HepG2 (cell line): ENCODE data around the gene KIF25.

Experiments
- CTCF ChIP-seq: sonication (generic); formaldehyde crosslinking; IDR thresholded peaks from 2 replicates; pipeline ENCODE4 v1.5.0; 2020; ENCODE audit warnings: mild to moderate bottlenecking, missing genetic modification reagents, moderate library complexity
- IKZF4 ChIP-seq: sonication (generic); formaldehyde crosslinking; IDR thresholded peaks from 2 replicates; pipeline ENCODE4 v1.5.1; 2020; ENCODE audit warnings: borderline replicate concordance, mild to moderate bottlenecking, low read depth, missing genetic modification reagents; ENCODE audit errors: not compliant biosample characterization
- JUND ChIP-seq: sonication (generic); formaldehyde crosslinking; IDR thresholded peaks from 2 replicates; pipeline ENCODE4 v1.8.0; 2022; ENCODE audit warnings: mild to moderate bottlenecking, missing genetic modification reagents
- MYNN ChIP-seq: sonication (generic); formaldehyde crosslinking; IDR thresholded peaks from 2 replicates; pipeline ENCODE4 v1.4.0; 2020; ENCODE audit warnings: mild to moderate bottlenecking, low read depth, missing genetic modification reagents
- SIX1 ChIP-seq: sonication (generic); formaldehyde crosslinking; IDR thresholded peaks from 2 replicates; pipeline ENCODE4 v1.4.0; 2020; ENCODE audit warnings: missing genetic modification reagents, borderline replicate concordance
- SRSF1 ChIP-seq: fragments of 200-400 bp; formaldehyde crosslinking; optimal IDR thresholded peaks from 2 replicates; pipeline ENCODE3; 2017; ENCODE audit warnings: mild to moderate bottlenecking, low read depth, low read length, moderate library complexity
- SRSF9 ChIP-seq: fragments of 200-400 bp; formaldehyde crosslinking; IDR thresholded peaks from 2 replicates; pipeline ENCODE4 v1.6.1; 2018; ENCODE audit warnings: borderline replicate concordance, mild to moderate bottlenecking, low read depth, low read length; ENCODE audit not compliant: insufficient read depth, poor library complexity, severe bottlenecking
- TAF1 ChIP-seq: sonication (generic); formaldehyde crosslinking; IDR thresholded peaks from 2 replicates; pipeline ENCODE4 v1.4.0; 2020; ENCODE audit warnings: missing genetic modification reagents
- ZFY ChIP-seq: sonication (generic); formaldehyde crosslinking; IDR thresholded peaks from 2 replicates; pipeline ENCODE4 v1.4.0; 2020; ENCODE audit warnings: missing genetic modification reagents
- ZNF776 ChIP-seq: sonication (generic); formaldehyde crosslinking; IDR thresholded peaks from 2 replicates; pipeline ENCODE4 v1.4.0; 2020; ENCODE audit warnings: mild to moderate bottlenecking, missing genetic modification reagents

DNA sequence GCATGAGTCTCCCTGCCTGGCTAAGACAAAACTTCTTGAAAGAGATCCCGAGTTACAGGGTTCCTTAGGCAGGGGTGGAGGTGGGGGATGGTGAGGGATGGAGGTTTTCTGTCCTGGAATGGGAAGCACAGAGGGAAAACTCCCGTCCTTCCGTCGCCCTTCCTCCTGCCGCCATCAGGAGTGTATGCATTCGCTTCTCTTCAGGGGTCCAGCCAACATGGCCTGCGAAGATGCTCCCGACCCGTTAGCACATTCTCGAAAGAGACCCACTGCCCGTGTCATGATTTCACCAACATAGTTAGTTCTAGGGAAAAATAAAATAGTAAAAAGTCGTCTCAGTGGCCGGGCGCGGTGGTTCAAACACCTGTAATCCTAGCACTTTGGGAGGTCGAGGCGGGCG, 37.1 kb downstream of the KIF25 start:
- TF ChIP-seq ZFY (no peak), CTCF (no peak), SRSF9 (no peak), IKZF4 (CRISPR knock-in tag) (no peak), JUND (CRISPR knock-in tag) (no peak), MYNN (CRISPR knock-in tag) (no peak), SRSF1 (no peak), ZNF776 (CRISPR knock-in tag) (no peak), SIX1 (CRISPR knock-in tag) (no peak), TAF1 (CRISPR knock-in tag) (no peak)
